RWPE2 (cell line): ENCODE results near the gene LAMA3.

Experiments used
- ATAC-seq: fragments of 200-7000 bp; cut with Tn5 transposase; 3 replicates; pipeline ENCODE4 v1.9.1; 2021; ENCODE audit warnings: low read depth
- DNase-seq: peaks from one replicate; pipeline ENCODE4 v3.0.0-alpha.2; 2020; ENCODE audit warnings: low spot score
- H3K27ac ChIP-seq: fragments of 450-650 bp; 2 replicates; pipeline ENCODE4 v1.5.1; 2017; ENCODE audit warnings: mild to moderate bottlenecking; ENCODE audit not compliant: poor library complexity, severe bottlenecking
- H3K27me3 ChIP-seq: fragments of 250-450 bp; sonication (Bioruptor Pico); 2 replicates; pipeline ENCODE4 v1.5.1; 2021; ENCODE audit warnings: mild to moderate bottlenecking, moderate library complexity; ENCODE audit not compliant: insufficient read depth, poor library complexity, severe bottlenecking
- H3K36me3 ChIP-seq: fragments of 250-450 bp; sonication (Bioruptor Pico); 2 replicates; pipeline ENCODE4 v1.5.1; 2020; ENCODE audit warnings: low read depth, mild to moderate bottlenecking, moderate library complexity
- H3K4me1 ChIP-seq: fragments of 250-450 bp; sonication (Bioruptor Pico); 2 replicates; pipeline ENCODE4 v1.5.1; 2021; ENCODE audit warnings: mild to moderate bottlenecking, moderate library complexity; ENCODE audit not compliant: insufficient read depth, poor library complexity, severe bottlenecking
- H3K4me3 ChIP-seq: fragments of 250-450 bp; sonication (Bioruptor Pico); 2 replicates; pipeline ENCODE4 v1.5.1; 2021; ENCODE audit warnings: mild to moderate bottlenecking, moderate library complexity; ENCODE audit not compliant: severe bottlenecking
- H3K9me3 ChIP-seq: fragments of 250-450 bp; sonication (Bioruptor Pico); 2 replicates; pipeline ENCODE4 v1.5.1; 2021; ENCODE audit warnings: mild to moderate bottlenecking, moderate library complexity; ENCODE audit not compliant: severe bottlenecking
- CTCF ChIP-seq: fragments of 450-650 bp; IDR thresholded peaks from one replicate; pipeline ENCODE4 v1.5.1; 2017; ENCODE audit warnings: mild to moderate bottlenecking, moderate library complexity; ENCODE audit not compliant: poor library complexity, severe bottlenecking

Gene LAMA3

GRCh38 chr18:23721696-23722480 lies 32.6 kb downstream of the LAMA3 start:
- no peak for DNase-seq
- H3K9me3 ChIP-seq: no peaks in the 10 kb centered on the region
- no peak overlapping the region for H3K4me3 ChIP-seq
- no peak for TF ChIP-seq CTCF
- ATAC-seq: no peak
- H3K27ac ChIP-seq: peak overlapping the region; percentile 2
- peaks cover 40% of the 10 kb centered on the region for H3K4me1 ChIP-seq
- H3K27me3 ChIP-seq: no peaks in the 10 kb centered on the region
- H3K36me3 ChIP-seq: peaks cover 6% of the 10 kb centered on the region

DNA sequence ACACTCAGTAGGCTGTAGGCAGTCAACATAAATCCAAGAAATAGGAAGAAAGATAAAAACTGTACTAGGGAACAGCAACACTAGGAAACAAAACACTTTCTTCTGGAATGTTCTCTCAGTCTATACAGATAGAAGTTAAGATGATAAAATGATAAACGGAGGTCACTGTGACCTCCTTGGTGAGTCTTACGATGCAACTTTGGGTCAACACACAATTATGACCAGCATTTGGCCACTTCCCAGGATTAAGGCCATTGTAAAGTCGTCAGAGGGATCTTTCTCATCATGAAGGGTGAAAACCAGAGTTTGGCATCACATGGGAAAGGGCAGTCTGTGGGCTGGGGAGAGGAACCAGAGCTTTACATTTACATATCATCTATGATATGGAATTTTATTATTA lies 33.4 kb downstream of the LAMA3 start:
- no peak for DNase-seq
- ATAC-seq: no peak
- Histone ChIP-seq H3K27me3 (no peaks in the 10 kb centered on the region), H3K27ac (no peak overlapping the region), H3K36me3 (peaks cover 6% of the 10 kb centered on the region), H3K4me1 (peaks cover 34% of the 10 kb centered on the region), H3K9me3 (no peaks in the 10 kb centered on the region), H3K4me3 (no peak overlapping the region)
- no peak for TF ChIP-seq CTCF

- DNase-seq: no peak
- Histone ChIP-seq H3K4me1 (peaks cover 29% of the 10 kb centered on the region), H3K9me3 (no peaks in the 10 kb centered on the region), H3K4me3 (no peak overlapping the region), H3K27ac (no peak overlapping the region), H3K27me3 (no peaks in the 10 kb centered on the region), H3K36me3 (peaks cover 6% of the 10 kb centered on the region)
- no peak for TF ChIP-seq CTCF
- no peak for ATAC-seq
These were observed 33.9 kb downstream of the LAMA3 start for GRCh38 chr18:23723121-23723520.

DNA sequence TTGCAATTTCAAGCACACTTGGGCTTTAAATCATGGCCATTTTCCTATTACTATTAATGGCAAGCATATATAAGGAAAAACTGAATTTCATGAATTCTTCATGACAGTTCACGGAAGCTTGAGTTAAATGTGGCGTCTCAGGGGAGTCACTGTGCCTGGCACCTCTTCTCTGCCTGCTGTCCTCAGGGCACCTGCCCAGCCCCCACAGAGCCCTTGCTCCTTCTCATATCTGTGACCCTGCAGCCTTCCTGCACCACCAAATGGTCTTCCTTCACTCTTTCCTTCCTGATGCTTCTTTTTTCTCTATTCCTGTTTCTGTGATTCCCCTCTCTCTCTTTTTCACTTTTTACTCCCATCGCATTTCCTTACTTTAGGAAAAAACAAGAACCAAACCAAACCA lies 35.4 kb downstream of the LAMA3 start:
- H3K9me3 ChIP-seq: no peaks in the 10 kb centered on the region
- H3K4me3 ChIP-seq: no peak overlapping the region
- peak overlapping the region; percentile 56 for H3K27ac ChIP-seq
- DNase-seq (no peak), ATAC-seq (no peak)
- no peak for TF ChIP-seq CTCF
- H3K36me3 ChIP-seq: peaks cover 6% of the 10 kb centered on the region
- H3K4me1 ChIP-seq: peaks cover 15% of the 10 kb centered on the region
- H3K27me3 ChIP-seq: no peaks in the 10 kb centered on the region

GRCh38 chr18:23725351-23725750 lies 36.1 kb downstream of the LAMA3 start:
- no peak for ATAC-seq
- H3K4me3 ChIP-seq: no peak overlapping the region
- peak overlapping the region; percentile 56 for H3K27ac ChIP-seq
- H3K4me1 ChIP-seq: peaks cover 9% of the 10 kb centered on the region
- H3K36me3 ChIP-seq: peaks cover 5% of the 10 kb centered on the region
- H3K27me3 ChIP-seq: no peaks in the 10 kb centered on the region
- no peak for TF ChIP-seq CTCF
- DNase-seq: no peak
- no peaks in the 10 kb centered on the region for H3K9me3 ChIP-seq
